Peyer's patch (tissue), 4 donors: ENCODE results near the gene LMOD1.

ENCODE experiments used
- POLR2A ChIP-seq, 2 donors: fragments of 450-650 bp; IDR thresholded peaks; one replicate each; pipeline ENCODE4 v1.5.1; 2017; ENCODE audit warnings: antibody characterized with exemption in 2 of 2, mild to moderate bottlenecking in 2 of 2, moderate library complexity in 2 of 2
- TF ChIP-seq, protein P1 (sequence below), 6 experiments: fragments of 450-650 bp in 4 of 6; fragments of 200-600 bp in 2 of 6; sonication (generic) in 1 of 6; IDR thresholded peaks; one replicate each; pipeline ENCODE4 v1.5.1; 2017 to 2019; ENCODE audit warnings: antibody characterized with exemption in 6 of 6, mild to moderate bottlenecking in 3 of 6, moderate library complexity in 1 of 6

DNA sequence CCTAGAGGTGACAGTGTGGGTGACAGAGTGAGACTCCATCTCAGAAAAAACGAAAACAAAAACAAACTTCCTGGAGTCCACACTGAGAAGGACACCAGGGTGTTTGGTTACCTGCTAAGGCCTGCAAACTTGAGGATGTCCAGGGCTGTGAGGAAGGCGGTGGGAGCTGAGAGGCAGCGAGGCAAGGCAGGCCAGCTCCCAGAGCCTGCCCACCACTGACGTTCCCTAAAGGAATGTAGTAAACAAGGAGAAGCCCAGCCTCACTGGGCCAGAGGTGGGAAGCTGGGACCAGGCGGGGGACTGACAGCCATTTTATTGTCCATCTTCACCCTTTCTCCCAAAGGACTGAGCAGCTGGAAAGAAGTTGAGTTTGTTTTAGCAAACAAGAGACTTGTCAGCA lies 33.5 kb downstream of the LMOD1 start:
- TF ChIP-seq, protein P1, sequence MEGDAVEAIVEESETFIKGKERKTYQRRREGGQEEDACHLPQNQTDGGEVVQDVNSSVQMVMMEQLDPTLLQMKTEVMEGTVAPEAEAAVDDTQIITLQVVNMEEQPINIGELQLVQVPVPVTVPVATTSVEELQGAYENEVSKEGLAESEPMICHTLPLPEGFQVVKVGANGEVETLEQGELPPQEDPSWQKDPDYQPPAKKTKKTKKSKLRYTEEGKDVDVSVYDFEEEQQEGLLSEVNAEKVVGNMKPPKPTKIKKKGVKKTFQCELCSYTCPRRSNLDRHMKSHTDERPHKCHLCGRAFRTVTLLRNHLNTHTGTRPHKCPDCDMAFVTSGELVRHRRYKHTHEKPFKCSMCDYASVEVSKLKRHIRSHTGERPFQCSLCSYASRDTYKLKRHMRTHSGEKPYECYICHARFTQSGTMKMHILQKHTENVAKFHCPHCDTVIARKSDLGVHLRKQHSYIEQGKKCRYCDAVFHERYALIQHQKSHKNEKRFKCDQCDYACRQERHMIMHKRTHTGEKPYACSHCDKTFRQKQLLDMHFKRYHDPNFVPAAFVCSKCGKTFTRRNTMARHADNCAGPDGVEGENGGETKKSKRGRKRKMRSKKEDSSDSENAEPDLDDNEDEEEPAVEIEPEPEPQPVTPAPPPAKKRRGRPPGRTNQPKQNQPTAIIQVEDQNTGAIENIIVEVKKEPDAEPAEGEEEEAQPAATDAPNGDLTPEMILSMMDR (IDR thresholded peaks at IDR 0.05) = no peak
- TF ChIP-seq POLR2A (IDR thresholded peaks at IDR 0.05) = no peak
